ENCODE measurements around the gene DPF1.

Gene DPF1

DNA sequence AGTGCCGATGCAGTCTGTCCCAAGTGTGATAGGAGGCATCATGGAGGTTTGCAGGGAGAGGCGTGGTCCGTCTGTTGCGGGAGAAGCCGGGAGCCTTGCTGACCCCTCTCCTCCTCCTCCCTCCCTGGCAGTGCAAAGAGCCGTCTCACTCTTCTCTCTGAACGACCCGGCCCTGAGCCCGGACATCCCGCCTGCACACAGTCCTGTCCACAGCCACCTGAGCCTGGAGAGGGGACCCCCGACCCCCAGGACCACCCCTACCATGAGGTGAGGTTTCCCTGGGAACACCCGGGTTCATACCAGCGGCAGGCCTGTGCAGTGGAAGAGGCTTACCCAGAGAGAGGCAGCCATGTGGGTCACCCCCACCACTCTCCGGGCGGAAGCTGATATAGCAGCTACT, 22.3 kb downstream of the DPF1 start:
- no peak for DNase-seq (ENCODE audit: low read depth in 3 of 3, low spot score in 1 of 3)

DNA sequence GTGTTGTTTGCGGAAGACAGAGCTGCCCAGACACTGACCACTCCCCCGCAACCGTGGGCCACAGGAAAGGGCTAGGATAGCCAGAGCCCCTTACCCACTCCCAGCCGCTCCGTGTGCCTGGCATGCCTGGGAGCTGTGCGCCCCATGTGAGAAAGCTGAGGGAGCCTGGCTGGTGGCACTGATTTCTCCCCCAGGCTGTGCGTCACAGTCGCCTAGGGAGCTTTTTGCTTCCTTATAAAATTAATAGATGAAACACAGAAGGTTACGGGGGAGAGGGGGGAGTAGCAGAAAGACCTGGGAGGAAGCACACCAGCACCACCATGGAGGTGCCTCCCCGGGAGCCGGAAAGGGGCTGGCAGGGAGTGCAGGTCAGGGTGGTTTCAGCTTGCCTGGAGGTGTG, 24.7 kb downstream of the DPF1 start:
- no peak for DNase-seq (ENCODE audit: low read depth in 3 of 3, low spot score in 1 of 3)

DNA sequence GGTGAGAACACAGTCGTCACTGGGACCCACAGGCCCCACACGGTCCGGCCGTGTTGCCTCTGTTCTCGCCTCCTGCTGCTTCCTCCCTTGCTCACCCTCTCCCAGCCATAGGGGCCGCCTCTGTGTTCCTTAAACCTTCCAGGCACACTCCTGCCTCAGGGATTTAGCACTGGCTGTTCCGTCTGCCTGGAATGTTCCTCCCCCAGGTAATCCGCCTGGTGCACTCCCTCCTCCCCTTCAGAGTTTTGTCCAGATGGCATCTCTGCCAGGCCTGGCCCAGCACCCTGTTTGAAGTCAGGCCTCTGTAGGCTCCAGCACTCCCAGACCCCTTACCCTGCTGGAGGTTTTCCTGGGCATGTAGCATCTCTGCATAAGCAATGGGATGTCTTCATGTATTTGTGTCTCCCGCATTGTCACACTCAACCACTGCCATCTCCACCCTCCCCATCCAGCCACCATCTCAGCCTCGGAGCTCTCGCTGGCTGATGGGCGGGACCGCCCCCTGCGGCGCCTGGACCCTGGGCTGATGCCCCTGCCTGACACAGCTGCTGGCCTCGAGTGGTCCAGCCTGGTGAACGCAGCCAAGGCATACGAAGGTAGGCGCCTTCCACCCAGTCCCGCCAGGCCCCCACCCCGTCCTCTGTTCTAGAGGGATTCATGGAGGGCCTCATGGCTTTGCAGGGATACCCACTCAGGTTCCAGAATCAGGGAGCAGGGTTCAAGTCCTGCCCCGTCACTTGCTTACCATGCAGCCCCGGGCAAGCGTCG, 25.9 kb downstream of the DPF1 start:
- no peak for DNase-seq (ENCODE audit: low read depth in 3 of 3, low spot score in 1 of 3)

DNA sequence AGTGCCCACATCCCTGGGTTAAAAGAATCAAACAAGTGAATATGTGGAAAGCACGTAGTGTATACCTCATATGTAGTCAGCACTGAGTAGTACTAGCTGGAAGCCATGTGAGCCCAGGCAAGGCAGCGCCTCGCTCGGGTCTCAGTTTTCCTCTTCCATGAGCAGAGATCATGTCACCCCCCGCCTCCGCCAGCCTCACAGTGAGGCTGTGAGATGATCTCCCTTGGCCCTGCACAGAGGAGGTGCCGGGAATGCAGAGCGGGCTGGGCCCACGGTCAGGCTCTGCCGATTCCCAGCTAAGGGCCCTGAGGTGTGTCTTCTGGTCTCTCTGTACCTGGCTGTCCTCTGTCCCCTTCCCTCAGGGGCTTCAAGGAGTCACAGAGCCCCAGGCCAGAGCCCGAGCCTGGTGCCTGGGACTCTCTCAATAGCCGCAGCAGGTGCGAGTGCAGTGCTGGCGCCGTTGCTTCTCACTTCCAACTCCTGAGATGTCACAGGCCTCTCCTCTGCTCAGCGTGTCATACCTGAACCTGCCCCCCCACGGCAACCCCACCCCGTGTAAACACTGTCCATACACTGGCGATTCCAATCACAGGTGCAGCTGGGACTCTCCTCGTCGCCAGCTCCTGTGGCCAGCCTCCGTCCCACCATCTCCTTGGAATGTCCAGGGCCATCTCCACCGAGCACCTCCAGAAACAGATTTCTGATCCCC, 26.9 kb downstream of the DPF1 start:
- no peak for DNase-seq (ENCODE audit: low read depth in 3 of 3, low spot score in 1 of 3)

DNA sequence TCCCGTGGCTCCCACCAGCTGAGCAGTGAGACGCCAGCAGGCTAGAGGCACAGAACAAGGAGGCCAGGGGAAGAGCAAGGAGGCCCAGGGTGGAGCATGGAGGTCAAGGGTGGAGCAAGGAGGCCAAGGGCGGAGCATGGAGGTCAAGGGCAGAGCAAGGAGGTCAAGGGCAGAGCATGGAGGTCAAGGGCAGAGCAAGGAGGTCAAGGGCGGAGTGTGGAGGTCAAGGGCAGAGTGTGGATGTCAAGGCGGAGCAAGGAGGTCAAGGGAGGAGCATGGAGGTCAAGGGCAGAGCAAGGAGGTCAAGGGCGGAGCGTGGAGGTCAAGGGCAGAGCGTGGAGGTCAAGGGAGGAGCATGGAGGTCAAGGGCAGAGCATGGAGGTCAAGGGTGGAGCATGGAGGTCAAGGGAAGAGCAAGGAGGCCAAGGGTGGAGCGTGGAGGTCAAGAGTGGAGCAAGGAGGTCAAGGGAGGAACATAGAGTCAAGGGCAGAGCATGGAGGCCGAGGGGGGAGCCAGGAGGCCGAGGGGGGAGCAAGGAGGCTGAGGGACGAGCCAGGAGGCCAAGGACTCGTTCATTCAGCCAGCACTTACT, 27.7 kb downstream of the DPF1 start:
- DNase-seq (ENCODE audit: low read depth in 3 of 3, low spot score in 1 of 3), result no peak

DNA sequence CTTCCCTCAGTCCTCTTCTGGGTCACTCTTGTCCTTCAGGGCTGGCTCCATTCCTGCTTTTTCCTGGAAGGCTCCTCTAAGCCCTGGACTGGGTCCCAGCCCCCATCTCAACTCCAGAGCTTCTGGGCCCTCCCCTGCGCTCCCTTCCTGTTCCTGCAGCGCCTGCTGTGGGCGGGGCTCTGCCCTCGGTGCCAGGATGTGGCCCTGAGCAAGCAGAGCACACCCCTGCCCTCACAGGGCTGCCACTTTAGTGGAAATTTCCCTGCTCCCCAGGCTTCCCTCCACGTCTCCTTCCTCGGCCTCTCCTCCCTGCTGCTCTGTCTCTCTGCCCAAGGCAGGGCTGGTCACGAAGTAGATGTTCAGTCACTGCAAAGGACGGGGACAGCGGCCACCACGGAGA, 28.8 kb downstream of the DPF1 start:
- no peak for DNase-seq (ENCODE audit: low read depth in 3 of 3, low spot score in 1 of 3)

DNA sequence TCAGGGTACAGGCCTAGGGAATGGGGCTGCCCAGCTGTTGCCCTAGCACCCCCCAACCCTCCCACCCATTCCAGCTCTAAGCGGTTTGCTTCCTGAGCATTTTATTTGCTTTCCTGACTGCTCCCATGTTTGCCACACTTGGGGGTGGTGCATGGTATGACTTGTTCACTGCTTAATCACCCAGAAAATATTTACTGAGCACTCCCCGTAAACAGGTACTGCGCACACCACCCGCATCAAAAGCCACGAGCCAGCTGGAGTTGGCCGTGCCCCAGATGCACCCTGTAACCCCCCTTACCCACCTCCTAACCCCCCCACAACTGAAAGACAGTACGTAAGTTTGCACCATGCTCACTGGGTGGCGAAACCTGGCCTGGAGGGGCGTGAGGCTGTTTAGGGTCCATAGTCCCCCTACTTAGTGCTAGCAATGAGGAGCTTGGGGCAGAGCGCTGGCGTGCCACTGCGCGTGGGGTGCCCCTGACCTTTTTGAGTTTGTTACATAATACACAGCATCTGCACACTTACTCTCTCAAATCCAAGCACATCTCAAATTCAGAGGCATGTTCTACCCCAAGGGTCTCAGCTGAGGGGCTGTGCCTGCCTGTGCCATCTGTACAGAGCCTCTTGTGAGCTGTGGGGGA, 29.8 kb downstream of the DPF1 start:
- no peak for DNase-seq (ENCODE audit: low read depth in 3 of 3, low spot score in 1 of 3)

DNA sequence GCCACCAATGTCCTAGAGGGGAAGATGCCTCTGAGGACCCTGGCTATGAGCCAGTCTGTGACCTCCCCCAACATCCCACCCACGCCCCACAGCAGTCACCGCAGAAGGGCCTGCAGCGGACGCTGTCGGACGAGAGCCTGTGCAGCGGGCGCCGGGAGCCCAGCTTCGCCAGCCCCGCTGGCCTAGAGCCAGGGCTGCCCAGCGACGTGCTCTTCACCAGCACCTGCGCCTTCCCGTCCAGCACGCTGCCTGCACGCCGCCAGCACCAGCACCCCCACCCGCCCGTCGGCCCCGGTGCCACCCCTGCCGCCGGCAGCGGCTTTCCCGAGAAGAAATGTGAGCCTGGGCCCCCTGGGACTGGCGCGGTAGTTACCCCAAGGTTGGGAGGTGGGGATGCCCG, 30.6 kb downstream of the DPF1 start:
- DNase-seq (ENCODE audit: low read depth in 3 of 3, low spot score in 1 of 3), result no peak

DNA sequence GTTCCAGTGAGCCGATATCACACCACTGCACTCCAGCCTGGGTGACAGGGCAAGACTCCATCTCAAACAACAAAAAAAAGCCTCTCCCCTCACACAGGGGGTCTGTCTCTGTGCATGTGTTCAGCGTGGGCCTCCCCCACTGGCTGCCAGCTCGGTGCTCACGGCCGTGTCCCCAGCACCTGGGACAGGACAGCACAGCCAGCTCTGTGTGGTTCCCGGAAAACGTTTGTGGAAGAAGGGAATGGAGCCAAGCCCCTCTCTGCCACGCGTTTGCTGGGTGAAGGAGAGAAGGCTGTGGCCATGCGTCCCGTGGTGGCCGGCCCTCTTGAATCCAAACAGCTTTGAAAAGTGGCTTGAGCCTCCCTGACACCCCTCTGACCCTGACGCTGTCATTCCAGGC, 32.3 kb downstream of the DPF1 start:
- no peak for DNase-seq (ENCODE audit: low read depth in 3 of 3, low spot score in 1 of 3)

DNA sequence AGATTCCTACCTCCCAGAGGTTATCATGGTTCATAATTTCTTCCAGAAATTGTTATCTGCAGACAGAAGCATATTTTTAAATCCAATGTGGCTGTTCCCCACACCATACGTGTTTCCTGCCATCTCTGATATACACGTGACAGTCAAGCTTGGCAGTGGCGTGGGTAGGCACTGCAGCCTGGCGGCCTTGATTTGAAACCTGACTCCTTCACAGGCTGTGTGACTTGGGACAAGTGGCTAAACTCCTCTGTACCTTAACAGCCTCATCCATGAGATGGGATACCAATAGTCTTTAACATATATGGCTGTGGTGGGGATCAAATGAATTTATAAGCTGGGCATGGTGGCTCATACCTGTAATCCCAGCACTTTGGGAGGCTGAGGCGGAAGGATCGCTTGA, 33.2 kb downstream of the DPF1 start:
- DNase-seq (ENCODE audit: low read depth in 3 of 3, low spot score in 1 of 3), result no peak

DNA sequence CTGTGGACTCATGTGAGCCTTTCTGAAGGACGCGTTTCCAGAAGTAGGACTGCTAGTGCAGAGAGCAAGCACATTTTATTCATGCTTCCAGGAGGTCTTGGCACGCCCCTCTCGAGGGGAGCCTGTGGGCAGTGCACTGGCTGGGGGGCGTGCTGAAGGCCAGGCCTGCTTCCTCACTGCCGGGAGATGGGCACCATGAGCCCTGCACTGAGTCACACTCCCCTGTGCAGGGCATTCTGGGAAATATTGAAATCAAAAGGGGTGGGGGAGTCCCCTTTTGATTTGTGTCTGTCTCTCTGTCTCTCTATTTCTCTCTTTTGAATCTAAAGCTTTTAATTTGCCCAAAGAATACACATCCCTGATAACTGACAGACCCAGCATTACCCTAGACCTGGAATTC, 34.0 kb downstream of the DPF1 start:
- no peak for DNase-seq (ENCODE audit: low read depth in 3 of 3, low spot score in 1 of 3)

DNA sequence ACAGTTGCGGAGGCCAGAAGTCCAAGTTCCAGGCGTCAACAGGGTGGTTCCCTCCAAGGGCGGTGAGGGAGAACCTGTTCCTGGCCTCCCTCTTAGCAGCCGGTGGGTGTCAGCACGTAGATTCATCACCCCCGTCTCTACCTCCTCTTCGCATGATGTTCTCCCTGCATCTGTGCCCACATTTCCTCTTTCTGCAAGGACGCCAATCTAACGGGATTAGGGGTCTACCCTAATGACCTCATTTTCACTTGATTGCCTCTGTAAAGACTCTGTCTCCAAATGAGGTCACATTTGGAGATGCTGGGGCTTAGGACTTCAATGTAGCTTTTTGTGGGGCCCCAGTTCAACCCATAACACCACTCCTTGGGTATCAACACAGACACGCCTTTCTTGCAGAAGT, 38.5 kb downstream of the DPF1 start:
- DNase-seq (ENCODE audit: low read depth in 3 of 3, low spot score in 1 of 3), result no peak

DNA sequence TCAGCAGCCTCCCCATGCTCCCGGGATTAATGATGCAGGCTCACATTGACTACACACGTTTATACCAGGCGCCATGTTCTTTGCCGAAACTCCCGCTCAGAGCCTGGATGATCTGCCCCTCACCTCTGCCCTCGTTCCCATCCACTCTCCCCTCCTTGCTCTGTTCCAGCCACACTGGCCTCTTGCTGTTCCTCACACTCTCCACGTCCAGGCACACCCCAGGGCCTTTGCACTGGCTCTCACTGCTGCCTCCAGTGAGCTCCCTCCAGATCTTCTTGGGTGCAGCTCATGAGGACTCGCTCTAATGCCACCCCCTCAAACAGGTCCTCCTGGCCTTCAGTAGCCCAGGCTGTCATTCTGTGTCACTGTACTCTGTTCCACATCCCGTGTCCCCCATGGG, 39.2 kb downstream of the DPF1 start:
- no peak for DNase-seq (ENCODE audit: low read depth in 3 of 3, low spot score in 1 of 3)

DNA sequence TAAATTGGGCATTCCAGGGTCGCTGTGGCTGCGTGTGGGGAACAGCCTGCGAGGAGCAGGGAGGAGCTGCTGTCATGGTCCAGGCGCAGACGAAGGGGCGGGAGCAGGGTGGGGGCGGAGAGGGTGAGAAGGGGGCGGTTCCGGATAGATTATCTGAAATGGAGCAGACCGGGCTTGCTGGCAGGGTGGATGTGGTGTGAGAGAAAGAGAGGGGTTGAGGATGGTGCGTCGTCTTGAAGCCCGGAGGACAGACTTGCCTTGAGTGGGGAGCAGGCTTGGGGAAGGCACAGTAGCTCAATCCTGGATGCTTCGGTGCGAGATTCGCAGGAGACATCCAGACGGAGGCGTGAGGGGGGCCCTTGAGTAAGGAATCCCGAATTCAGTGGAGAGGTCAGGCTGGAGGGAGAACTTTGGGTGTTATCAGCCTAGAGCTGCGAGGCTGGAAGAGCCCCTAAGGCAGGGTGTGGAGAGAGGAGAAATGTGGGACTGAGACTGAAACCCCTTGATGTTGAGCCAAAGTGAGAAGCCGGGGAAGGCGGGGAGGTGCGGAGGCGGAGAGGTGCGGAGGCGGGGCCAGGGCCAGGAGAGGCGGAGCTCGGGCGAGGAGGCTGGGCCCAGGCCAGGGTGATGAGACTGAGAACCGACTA, 40.6 kb downstream of the DPF1 start:
- no peak for DNase-seq (ENCODE audit: low read depth in 3 of 3, low spot score in 1 of 3)

DNA sequence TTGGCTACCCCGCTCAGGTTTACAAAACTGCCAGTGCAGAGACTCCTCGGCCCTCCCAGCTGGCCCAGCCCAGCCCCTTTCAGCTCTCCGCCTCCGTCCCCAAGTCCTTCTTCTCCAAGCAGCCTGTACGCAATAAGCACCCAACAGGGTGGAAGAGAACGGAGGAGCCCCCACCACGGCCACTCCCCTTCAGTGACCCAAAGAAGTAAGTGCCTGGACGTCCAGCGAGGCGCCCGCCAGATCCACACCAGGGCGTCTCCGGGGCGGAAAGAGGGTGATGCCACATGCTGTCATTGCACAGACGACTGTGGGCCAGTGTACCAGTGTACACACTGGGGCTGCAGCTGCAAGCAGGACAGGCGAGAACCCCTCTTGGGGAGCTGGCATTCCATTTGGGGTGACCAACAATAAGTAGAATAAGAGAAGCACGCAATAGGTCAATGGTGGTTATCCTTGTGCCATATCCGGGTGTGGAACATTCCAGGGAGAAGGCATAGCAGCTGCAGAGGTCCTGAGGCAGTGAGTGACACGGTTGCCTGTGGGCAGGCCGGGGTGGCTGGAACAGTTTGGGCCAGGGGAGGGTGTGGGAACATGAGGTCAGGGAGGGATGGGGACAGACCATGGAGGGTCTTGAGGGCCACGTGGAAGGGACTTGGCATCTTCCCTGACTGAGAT, 41.3 kb downstream of the DPF1 start:
- DNase-seq (ENCODE audit: low read depth in 3 of 3, low spot score in 1 of 3), result no peak

DNA sequence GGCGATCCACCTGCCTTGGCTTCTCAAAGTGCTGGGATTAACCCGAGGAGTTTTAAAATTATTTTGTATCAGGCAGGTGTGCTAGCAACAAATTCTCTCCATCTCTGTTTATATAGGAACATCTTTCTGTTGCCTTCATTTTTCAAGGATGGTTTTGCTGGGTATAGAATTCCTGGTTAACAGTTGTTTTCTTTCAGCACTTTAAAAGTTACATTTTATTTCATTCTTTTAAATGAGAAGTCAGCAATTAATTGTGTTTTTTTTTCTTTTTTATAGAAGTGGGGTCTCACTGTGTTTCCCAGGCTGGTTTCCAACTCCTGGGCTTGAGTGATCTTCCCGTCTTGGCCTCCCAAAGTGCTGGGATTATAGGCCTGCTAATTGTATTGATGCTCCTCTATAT, 44.0 kb downstream of the DPF1 start:
- no peak for DNase-seq (ENCODE audit: low read depth in 3 of 3, low spot score in 1 of 3)

DNA sequence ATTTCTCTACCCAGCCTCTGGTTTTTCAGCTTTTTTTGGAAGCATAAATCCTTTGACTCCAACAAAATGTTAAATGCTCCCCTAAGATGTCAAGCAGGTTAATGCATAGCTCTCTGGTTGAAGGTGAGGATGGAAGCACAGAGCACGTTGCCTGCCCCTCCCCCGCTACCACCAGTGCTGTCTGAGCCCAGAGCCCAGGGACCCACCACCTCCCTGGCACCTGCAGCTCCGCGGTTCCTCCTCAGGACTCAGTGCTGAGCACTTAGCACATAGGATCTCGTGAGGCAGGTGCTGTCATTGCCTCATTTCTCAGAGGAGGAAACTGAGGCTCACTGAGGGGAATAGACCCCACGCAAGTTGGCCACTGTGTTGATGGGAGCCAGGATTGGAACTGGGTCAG, 48.6 kb downstream of the DPF1 start:
- no peak for DNase-seq (ENCODE audit: low read depth in 3 of 3, low spot score in 1 of 3)

DNA sequence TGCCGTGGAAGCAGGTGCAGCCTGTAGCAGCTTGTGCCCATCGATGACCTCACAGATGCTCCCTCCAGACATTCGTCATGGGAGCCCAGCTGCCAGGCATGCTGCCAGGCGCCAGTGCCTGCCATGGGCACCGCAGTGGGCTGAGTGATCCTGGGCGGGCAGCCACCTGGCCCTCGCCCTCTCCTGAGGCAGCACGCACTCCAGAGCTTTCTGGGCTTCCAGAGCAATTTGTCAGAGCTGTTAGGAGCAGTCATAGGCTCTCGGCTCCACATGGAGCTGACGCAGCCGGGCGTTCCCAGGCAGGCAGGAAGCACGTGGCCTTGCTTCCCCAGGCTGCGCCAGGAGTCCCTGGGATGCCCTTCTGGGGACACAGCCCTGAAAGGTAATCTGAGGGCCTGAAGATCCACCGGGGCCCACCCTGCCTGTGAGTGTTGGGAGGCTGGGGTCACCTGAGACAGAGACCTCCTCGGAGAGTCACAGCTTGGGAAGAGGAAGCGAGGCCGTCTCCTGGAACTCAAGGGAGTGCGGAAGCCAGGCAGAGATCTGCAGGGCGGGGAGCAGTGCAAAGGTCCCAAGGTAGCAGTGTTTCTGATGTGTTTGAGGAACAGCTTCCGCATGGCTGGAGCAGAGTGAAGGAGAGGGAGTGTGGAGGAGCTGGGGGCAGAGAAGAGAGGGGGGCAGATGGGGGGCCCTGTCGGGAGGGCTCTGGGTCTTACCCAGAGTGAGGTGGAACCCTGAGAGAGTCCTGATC, 50.6 kb downstream of the DPF1 start:
- DNase-seq (ENCODE audit: low read depth in 3 of 3, low spot score in 1 of 3), result no peak

DNA sequence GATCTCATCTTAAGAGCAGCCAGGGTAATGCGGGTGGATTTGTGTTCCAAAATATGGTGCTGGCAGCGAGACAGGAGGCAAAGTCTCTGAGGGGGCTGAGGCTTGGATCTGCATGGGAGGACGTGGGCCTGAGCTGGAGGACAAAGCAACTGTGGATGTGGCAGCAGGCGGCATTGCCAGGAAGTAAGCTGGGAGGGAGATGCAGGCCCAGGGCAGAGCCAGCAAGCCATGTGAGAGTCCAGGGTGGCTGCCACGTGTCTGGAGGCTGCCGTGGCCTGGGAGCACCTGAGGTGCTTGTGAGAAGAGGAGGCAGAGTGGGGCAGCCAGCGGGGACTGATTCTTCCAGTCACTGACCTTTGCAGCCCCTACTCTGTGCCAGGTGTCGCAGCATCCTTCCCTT, 52.0 kb downstream of the DPF1 start:
- DNase-seq (ENCODE audit: low read depth in 3 of 3, low spot score in 1 of 3), result no peak

DNA sequence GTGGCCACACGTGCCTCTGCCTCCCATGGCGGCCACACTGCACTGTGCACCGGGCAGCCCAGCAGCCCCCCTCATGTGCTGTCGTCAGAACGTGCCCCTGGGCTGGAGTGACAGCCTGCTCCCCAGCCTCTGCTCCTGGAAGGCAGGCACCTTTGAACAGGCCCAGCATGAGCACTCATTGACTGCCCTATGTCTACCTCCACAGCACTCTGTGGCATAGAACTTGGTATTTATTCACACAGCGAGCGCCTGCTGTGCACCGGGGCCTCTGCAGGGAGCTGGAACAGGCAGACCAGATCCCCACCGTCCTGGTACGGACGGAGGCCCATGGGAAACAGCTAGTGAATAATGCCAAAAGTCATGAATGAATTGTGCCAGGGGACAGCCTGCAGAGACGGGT, 53.7 kb downstream of the DPF1 start:
- DNase-seq (ENCODE audit: low read depth in 3 of 3, low spot score in 1 of 3), result no peak
